ENCODE data around the gene ASIC4. TPM values are rescaled to one million over a fixed set of nuclear protein-coding genes. Genes with fewer than 3 reads are reported as not detected.

ASIC4 gene
- total RNA-seq, 1 experiment from 2014 or later, result 0.21 TPM

DNA sequence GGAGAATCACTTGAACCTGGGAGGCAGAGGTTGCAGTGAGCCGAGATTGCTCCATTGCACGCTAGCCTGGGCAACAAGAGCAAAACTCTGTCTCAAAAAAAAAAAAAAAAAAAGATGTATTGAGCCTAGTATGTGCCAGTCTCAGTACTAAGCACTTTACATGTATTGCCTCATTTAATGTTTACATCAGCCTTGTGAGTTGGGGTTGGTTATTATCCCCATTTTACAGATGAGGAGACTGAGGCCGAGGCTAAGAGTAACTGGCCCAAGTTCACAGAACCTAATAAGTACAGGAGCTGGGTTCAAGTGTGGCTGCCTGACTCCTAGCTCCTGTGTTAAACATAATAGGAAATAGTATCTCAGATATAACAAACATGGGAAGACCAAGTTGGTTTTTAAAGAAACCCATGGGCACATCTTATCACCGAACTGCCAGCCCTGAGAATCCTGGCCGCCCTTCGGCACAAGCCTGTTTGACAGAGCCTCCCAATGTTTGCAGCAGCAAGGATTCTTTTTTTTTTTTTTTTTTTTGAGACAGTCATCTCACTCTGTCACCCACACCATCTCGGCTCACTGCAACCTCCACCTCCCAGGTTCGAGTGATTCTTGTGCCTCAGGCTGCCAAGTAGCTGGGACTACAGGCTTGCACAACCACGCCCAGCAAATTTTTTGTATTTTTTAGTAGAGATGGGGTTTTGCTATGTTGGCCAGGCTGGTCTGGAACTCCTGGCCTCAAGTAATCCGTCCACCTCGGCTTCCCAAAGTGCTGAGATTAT lies 39.8 kb upstream of the ASIC4 start:
- no peak for TF ChIP-seq POLR2AphosphoS5 (IDR thresholded peaks at IDR 0.05; ENCODE audit: low read depth, low read length)
- TF ChIP-seq CTCF (IDR thresholded peaks at IDR 0.05), result no peak
- TF ChIP-seq TCF7L2 (IDR thresholded peaks at IDR 0.05; ENCODE audit: low read depth, low read length), result no peak
- no peak for TF ChIP-seq SIN3A (IDR thresholded peaks at IDR 0.05; ENCODE audit: borderline replicate concordance, insufficient read depth, low read depth, low read length)
- TF ChIP-seq, protein P1, sequence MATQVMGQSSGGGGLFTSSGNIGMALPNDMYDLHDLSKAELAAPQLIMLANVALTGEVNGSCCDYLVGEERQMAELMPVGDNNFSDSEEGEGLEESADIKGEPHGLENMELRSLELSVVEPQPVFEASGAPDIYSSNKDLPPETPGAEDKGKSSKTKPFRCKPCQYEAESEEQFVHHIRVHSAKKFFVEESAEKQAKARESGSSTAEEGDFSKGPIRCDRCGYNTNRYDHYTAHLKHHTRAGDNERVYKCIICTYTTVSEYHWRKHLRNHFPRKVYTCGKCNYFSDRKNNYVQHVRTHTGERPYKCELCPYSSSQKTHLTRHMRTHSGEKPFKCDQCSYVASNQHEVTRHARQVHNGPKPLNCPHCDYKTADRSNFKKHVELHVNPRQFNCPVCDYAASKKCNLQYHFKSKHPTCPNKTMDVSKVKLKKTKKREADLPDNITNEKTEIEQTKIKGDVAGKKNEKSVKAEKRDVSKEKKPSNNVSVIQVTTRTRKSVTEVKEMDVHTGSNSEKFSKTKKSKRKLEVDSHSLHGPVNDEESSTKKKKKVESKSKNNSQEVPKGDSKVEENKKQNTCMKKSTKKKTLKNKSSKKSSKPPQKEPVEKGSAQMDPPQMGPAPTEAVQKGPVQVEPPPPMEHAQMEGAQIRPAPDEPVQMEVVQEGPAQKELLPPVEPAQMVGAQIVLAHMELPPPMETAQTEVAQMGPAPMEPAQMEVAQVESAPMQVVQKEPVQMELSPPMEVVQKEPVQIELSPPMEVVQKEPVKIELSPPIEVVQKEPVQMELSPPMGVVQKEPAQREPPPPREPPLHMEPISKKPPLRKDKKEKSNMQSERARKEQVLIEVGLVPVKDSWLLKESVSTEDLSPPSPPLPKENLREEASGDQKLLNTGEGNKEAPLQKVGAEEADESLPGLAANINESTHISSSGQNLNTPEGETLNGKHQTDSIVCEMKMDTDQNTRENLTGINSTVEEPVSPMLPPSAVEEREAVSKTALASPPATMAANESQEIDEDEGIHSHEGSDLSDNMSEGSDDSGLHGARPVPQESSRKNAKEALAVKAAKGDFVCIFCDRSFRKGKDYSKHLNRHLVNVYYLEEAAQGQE (IDR thresholded peaks at IDR 0.05; ENCODE audit: insufficient read depth in 1 of 2, low read depth in 2 of 2, low read length in 1 of 2), result no peak
- BruUV-seq (replicated peaks), result no TSS peak
- DNase-seq (ENCODE audit: low read depth, low spot score), result no peak
- Histone ChIP-seq H3K36me3 (ENCODE audit: control insufficient read depth, insufficient read depth, low read length) (no peaks in the 10 kb centered on the region), H3K27me3 (ENCODE audit: control insufficient read depth, insufficient read depth, low read length) (no peaks in the 10 kb centered on the region), H3K4me1 (ENCODE audit: control insufficient read depth, insufficient read depth, low read length) (no peaks in the 10 kb centered on the region; the same call in 1 of the 2 replicates), H3K4me3 (ENCODE audit: low read depth in 2 of 2, low read length in 2 of 2) (no peak overlapping the region), H3K9me3 (ENCODE audit: control insufficient read depth, insufficient read depth, low read depth, low read length) (no peaks in the 10 kb centered on the region), H3K27ac (ENCODE audit: low read length) (no peak overlapping the region)
- POLR2A ChIA-PET, result interaction anchor here (0.7 kb wide), 1 partner anchor 177 kb away, joined by 9 read pairs; no protein-coding TSS in a partner anchor
- no peak for ATAC-seq
- in situ Hi-C loops (cut with HindIII; ENCODE audit: low pct_unique_long_range_greater_than_20kb, low sequenced_read_pairs) (no loop called here), intact Hi-C loops (cut with micrococcal nuclease; ENCODE audit: unreplicated experiment) (loop anchor here (5.0 kb wide), 1 partner anchor 53 kb away; no protein-coding TSS in a partner anchor)
- CTCF ChIA-PET, result interaction anchor here (0.6 to 0.7 kb wide), 3 partner anchors 53 to 233 kb away, joined by 3 to 12 read pairs (median 7); no protein-coding TSS in a partner anchor

GRCh38 chr2:219475278-219475677 lies 39.0 kb upstream of the ASIC4 start:
- no peak for TF ChIP-seq CTCF (IDR thresholded peaks at IDR 0.05)
- TF ChIP-seq POLR2AphosphoS5 (IDR thresholded peaks at IDR 0.05; ENCODE audit: low read depth, low read length), result no peak
- TF ChIP-seq, protein P1 (IDR thresholded peaks at IDR 0.05; ENCODE audit: insufficient read depth in 1 of 2, low read depth in 2 of 2, low read length in 1 of 2), result no peak
- no peak for TF ChIP-seq TCF7L2 (IDR thresholded peaks at IDR 0.05; ENCODE audit: low read depth, low read length)
- no peak for TF ChIP-seq SIN3A (IDR thresholded peaks at IDR 0.05; ENCODE audit: borderline replicate concordance, insufficient read depth, low read depth, low read length)
- Histone ChIP-seq H3K27me3 (ENCODE audit: control insufficient read depth, insufficient read depth, low read length) (no peaks in the 10 kb centered on the region), H3K4me3 (ENCODE audit: low read depth in 2 of 2, low read length in 2 of 2) (no peak overlapping the region), H3K27ac (ENCODE audit: low read length) (no peak overlapping the region), H3K36me3 (ENCODE audit: control insufficient read depth, insufficient read depth, low read length) (no peaks in the 10 kb centered on the region), H3K9me3 (ENCODE audit: control insufficient read depth, insufficient read depth, low read depth, low read length) (no peaks in the 10 kb centered on the region), H3K4me1 (ENCODE audit: control insufficient read depth, insufficient read depth, low read length) (no peaks in the 10 kb centered on the region)
- in situ Hi-C loops (cut with HindIII; ENCODE audit: low pct_unique_long_range_greater_than_20kb, low sequenced_read_pairs) (no loop called here), intact Hi-C loops (cut with micrococcal nuclease; ENCODE audit: unreplicated experiment) (loop anchor here (5.0 kb wide), 1 partner anchor 52 kb away; no protein-coding TSS in a partner anchor)
- no TSS peak for BruUV-seq (replicated peaks)
- ChIA-PET POLR2A (no interaction called here), CTCF (interaction anchor here (0.6 to 1.2 kb wide), 4 partner anchors 10 to 74 kb away, joined by 3 to 12 read pairs (median 6); no protein-coding TSS in a partner anchor)
- no peak for DNase-seq (ENCODE audit: low read depth, low spot score)
- no peak for ATAC-seq
